HCT116 (cell line): ENCODE results near the gene ZNF25.

ENCODE experiments used
- ATF3 ChIP-seq: IDR thresholded peaks from 2 replicates; pipeline ENCODE4 v1.6.1; 2012
- CTCF ChIP-seq, 3 experiments: fragments of 200-600 bp in 1 of 3; sonication (generic) in 1 of 3; IDR thresholded peaks in 2 of 3; conservative IDR thresholded peaks in 1 of 3; 2 replicates each; pipeline ENCODE4 v1.5.1; 2012 to 2017; ENCODE audit warnings: low read depth in 2 of 3, low read length in 2 of 3, antibody characterized with exemption in 1 of 3, borderline replicate concordance in 1 of 3, control low read depth in 1 of 3, mild to moderate bottlenecking in 1 of 3, mixed read lengths in 1 of 3, mixed run types in 1 of 3, moderate library complexity in 1 of 3; ENCODE audit not compliant: insufficient read depth in 1 of 3
- POLR2A ChIP-seq: IDR thresholded peaks from 2 replicates; pipeline ENCODE4 v1.7.0; 2011; ENCODE audit warnings: borderline replicate concordance; ENCODE audit not compliant: insufficient read depth, insufficient read length; ENCODE audit errors: extremely low read depth
- POLR2AphosphoS5 ChIP-seq: IDR thresholded peaks from 2 replicates; pipeline ENCODE4 v1.6.1; 2011; ENCODE audit warnings: mild to moderate bottlenecking, low read depth, low read length, moderate library complexity
- SIN3A ChIP-seq: IDR thresholded peaks from 2 replicates; pipeline ENCODE4 v1.6.1; 2012; ENCODE audit warnings: low read depth
- SP1 ChIP-seq: IDR thresholded peaks from 2 replicates; pipeline ENCODE4 v1.6.1; 2012; ENCODE audit warnings: low read depth
- YY1 ChIP-seq: IDR thresholded peaks from 2 replicates; pipeline ENCODE4 v1.6.1; 2011; ENCODE audit warnings: low read length, low read depth, moderate library complexity, mild to moderate bottlenecking; ENCODE audit not compliant: insufficient replicate concordance; ENCODE audit errors: extremely low read depth
- ZNF274 ChIP-seq: fragments of 200-500 bp; sonication (Bioruptor generic); IDR thresholded peaks from 2 replicates; pipeline ENCODE4 v1.6.1; 2014; ENCODE audit warnings: mild to moderate bottlenecking, low read depth, low read length, inconsistent platforms
- TF ChIP-seq, protein P1 (sequence below): IDR thresholded peaks from 2 replicates; pipeline ENCODE4 v1.6.1; 2012

DNA sequence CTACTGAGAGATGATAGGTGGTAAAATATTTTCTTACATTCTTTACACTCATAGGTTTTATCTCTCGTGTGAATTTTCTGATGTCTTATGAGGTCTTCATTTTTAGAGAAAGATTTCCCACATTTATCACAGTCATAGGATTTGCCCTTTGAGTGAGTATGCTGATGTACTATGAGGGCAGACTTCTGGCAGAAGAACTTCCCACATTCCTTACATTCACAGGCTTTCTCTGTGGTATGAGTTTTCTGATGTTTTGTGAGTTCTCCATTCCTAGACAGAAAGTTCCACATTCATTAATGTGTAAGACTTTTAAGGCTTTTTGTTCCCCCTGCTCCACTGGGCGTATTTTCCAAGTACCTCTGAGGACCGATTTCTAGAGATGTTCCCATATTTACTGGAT lies 23.5 kb downstream of the ZNF25 start:
- TF ChIP-seq CTCF (IDR thresholded peaks at IDR 0.05 in 2 of 3, conservative IDR thresholded peaks at IDR 0.05 in 1 of 3; ENCODE audit: borderline replicate concordance in 1 of 3, insufficient read depth in 1 of 3, low read depth in 2 of 3, low read length in 2 of 3), result no peak
- no peak for TF ChIP-seq ZNF274
- no peak for TF ChIP-seq SP1
- no peak for TF ChIP-seq POLR2AphosphoS5
- TF ChIP-seq POLR2A, result no peak
- TF ChIP-seq, protein P1, sequence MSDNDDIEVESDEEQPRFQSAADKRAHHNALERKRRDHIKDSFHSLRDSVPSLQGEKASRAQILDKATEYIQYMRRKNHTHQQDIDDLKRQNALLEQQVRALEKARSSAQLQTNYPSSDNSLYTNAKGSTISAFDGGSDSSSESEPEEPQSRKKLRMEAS, result no peak
- no peak for TF ChIP-seq ATF3
- no peak for TF ChIP-seq YY1
- no peak for TF ChIP-seq SIN3A
